K562 (cell line): ENCODE data around the gene ASRGL1. TPM values are rescaled to one million over a fixed set of nuclear protein-coding genes. Genes with fewer than 3 reads are reported as not detected.
A peak's percentile ranks its signal among the peaks of the same experiment; 100 is the strongest.

Experiments
- CREB1 ChIP-seq, 2 experiments: sonication (generic) in 1 of 2; formaldehyde crosslinking in 1 of 2; IDR thresholded peaks; 2 replicates each; pipeline versions ENCODE4 v1.6.1 to v1.8.0; 2012 to 2022; ENCODE audit warnings: inconsistent platforms in 1 of 2, mild to moderate bottlenecking in 1 of 2, missing genetic modification reagents in 1 of 2, moderate library complexity in 1 of 2
- HNRNPK ChIP-seq: fragments of 200-400 bp; formaldehyde crosslinking; IDR thresholded peaks from one replicate; pipeline ENCODE4 v1.6.1; 2018; ENCODE audit warnings: mild to moderate bottlenecking, low read depth, low read length; ENCODE audit not compliant: poor library complexity, severe bottlenecking
- HNRNPLL ChIP-seq: fragments of 200-400 bp; formaldehyde crosslinking; IDR thresholded peaks from 2 replicates; pipeline ENCODE4 v1.6.1; 2017; ENCODE audit warnings: low read length, low read depth, mild to moderate bottlenecking; ENCODE audit not compliant: poor library complexity, severe bottlenecking
- HNRNPUL1 ChIP-seq: fragments of 200-400 bp; formaldehyde crosslinking; IDR thresholded peaks from 2 replicates; pipeline ENCODE4 v1.6.1; 2017; ENCODE audit warnings: low read length
- IRF2 ChIP-seq: sonication (generic); formaldehyde crosslinking; IDR thresholded peaks from 2 replicates; pipeline ENCODE4 v1.8.1; 2022; ENCODE audit warnings: mild to moderate bottlenecking, missing genetic modification reagents
- IRF9 ChIP-seq: fragments of 450-650 bp; IDR thresholded peaks from 2 replicates; pipeline ENCODE4 v1.6.1; 2016; ENCODE audit warnings: missing biosample characterization, missing genetic modification characterization
- JUNB ChIP-seq: fragments of 450-650 bp; formaldehyde crosslinking; conservative IDR thresholded peaks from 2 replicates; pipeline ENCODE4 v1.4.0; 2020; ENCODE audit warnings: mild to moderate bottlenecking
- KLF1 ChIP-seq: fragments of 450-650 bp; IDR thresholded peaks from 2 replicates; pipeline ENCODE4 v1.6.1; 2016; ENCODE audit warnings: missing genetic modification characterization, missing compliant biosample characterization
- KLF13 ChIP-seq: fragments of 450-650 bp; IDR thresholded peaks from 2 replicates; pipeline ENCODE4 v1.6.1; 2016; ENCODE audit warnings: missing genetic modification characterization, low read depth, mild to moderate bottlenecking, missing compliant biosample characterization, moderate library complexity, borderline replicate concordance
- KLF16 ChIP-seq: IDR thresholded peaks from 2 replicates; pipeline ENCODE4 v1.6.1; 2016; ENCODE audit warnings: antibody characterized with exemption
- LCOR ChIP-seq: sonication (generic); formaldehyde crosslinking; IDR thresholded peaks from 2 replicates; pipeline ENCODE4 v1.8.0; 2022; ENCODE audit warnings: mild to moderate bottlenecking, missing genetic modification reagents
- MAZ ChIP-seq, 2 experiments: fragments of 450-650 bp in 1 of 2; sonication (generic) in 1 of 2; formaldehyde crosslinking; IDR thresholded peaks in 1 of 2; conservative IDR thresholded peaks in 1 of 2; 2 replicates each; pipeline versions ENCODE4 v1.4.0 to v1.5.0; 2020; ENCODE audit warnings: mild to moderate bottlenecking in 1 of 2, missing genetic modification reagents in 1 of 2
- MTA3 ChIP-seq: fragments of 450-650 bp; formaldehyde crosslinking; IDR thresholded peaks from 2 replicates; pipeline ENCODE4 v1.6.1; 2017; ENCODE audit warnings: mild to moderate bottlenecking, borderline replicate concordance
- NFIX ChIP-seq: fragments of 250-450 bp; sonication (Bioruptor Pico); IDR thresholded peaks from 2 replicates; pipeline ENCODE4 v1.4.0; 2020; ENCODE audit warnings: low read depth, mild to moderate bottlenecking, moderate library complexity
- NR2F6 ChIP-seq: fragments of 450-650 bp; formaldehyde crosslinking; IDR thresholded peaks from 2 replicates; pipeline ENCODE4 v1.4.0; 2020; ENCODE audit warnings: mild to moderate bottlenecking
- POLR2G ChIP-seq: fragments of 200-400 bp; formaldehyde crosslinking; IDR thresholded peaks from 2 replicates; pipeline ENCODE4 v1.6.1; 2017; ENCODE audit warnings: low read depth, mild to moderate bottlenecking, antibody characterized with exemption, low read length, moderate library complexity
- PREB ChIP-seq: sonication (generic); formaldehyde crosslinking; IDR thresholded peaks from 2 replicates; pipeline ENCODE4 v1.8.1; 2023; ENCODE audit warnings: mild to moderate bottlenecking, missing genetic modification reagents
- SNRNP70 ChIP-seq: fragments of 200-400 bp; formaldehyde crosslinking; optimal IDR thresholded peaks from 2 replicates; pipeline ENCODE3; 2017; ENCODE audit warnings: low read depth, low read length
- ZNF140 ChIP-seq: fragments of 250-450 bp; sonication (Bioruptor Pico); IDR thresholded peaks from 2 replicates; pipeline ENCODE4 v1.8.0; 2021; ENCODE audit warnings: moderate library complexity, mild to moderate bottlenecking, inconsistent platforms
- ZNF23 ChIP-seq: fragments of 250-450 bp; sonication (Bioruptor Pico); IDR thresholded peaks from 2 replicates; pipeline ENCODE4 v1.4.0; 2020; ENCODE audit warnings: mild to moderate bottlenecking
- ZNF3 ChIP-seq: fragments of 250-450 bp; sonication (Bioruptor Pico); IDR thresholded peaks from 2 replicates; pipeline ENCODE4 v1.5.0; 2021; ENCODE audit warnings: mild to moderate bottlenecking, moderate library complexity
- ZNF507 ChIP-seq: conservative IDR thresholded peaks from 2 replicates; pipeline ENCODE4 v1.6.1; 2017; ENCODE audit warnings: missing genetic modification characterization, missing compliant biosample characterization
- ZNF695 ChIP-seq: fragments of 450-650 bp; formaldehyde crosslinking; IDR thresholded peaks from 2 replicates; pipeline ENCODE4 v1.4.0; 2020; ENCODE audit warnings: mild to moderate bottlenecking, moderate library complexity
- ZNF740 ChIP-seq, 3 experiments: fragments of 200-800 bp in 1 of 3; sonication (Bioruptor generic) in 1 of 3; sonication (generic) in 1 of 3; formaldehyde crosslinking in 1 of 3; IDR thresholded peaks; 2 replicates each; pipeline versions ENCODE4 v1.6.1 to v1.8.0; 2016 to 2022; ENCODE audit warnings: mild to moderate bottlenecking in 2 of 3, missing compliant biosample characterization in 2 of 3, missing genetic modification characterization in 2 of 3, missing genetic modification reagents in 1 of 3
- ZNF778 ChIP-seq: fragments of 450-650 bp; formaldehyde crosslinking; IDR thresholded peaks from 2 replicates; pipeline ENCODE4 v1.4.0; 2020; ENCODE audit warnings: mild to moderate bottlenecking, moderate library complexity
- ZNF785 ChIP-seq: fragments of 250-450 bp; sonication (Bioruptor Pico); IDR thresholded peaks from 2 replicates; pipeline ENCODE4 v1.4.0; 2020; ENCODE audit warnings: mild to moderate bottlenecking
- polyA plus RNA-seq, 8 experiments: library from polyadenylated mRNA; depleted of rRNA in 4 of 8; stranded (reverse) in 5 of 8; unstranded in 3 of 8; fragments of >200 nt; fragmentation: Nextera tagmentation in 2 of 8; fragmentation: Illumina TruSeq in 1 of 8; extraction: Ambion mirVana in 2 of 8; extraction: Trizol in 1 of 8; gene quantifications; 2 replicates each; pipeline versions ENCODE4 v1.2.1 to v1.2.3, GENCODE V29; 2011 to 2014; ENCODE audit warnings: inconsistent platforms in 1 of 8, missing spikeins in 1 of 8
- total RNA-seq, 7 experiments: library from RNA; depleted of rRNA in 6 of 7; stranded (reverse); fragments of >200 nt in 6 of 7; fragmentation: Illumina TruSeq in 2 of 7; extraction: Trizol in 2 of 7; gene quantifications; 2 replicates each; pipeline versions ENCODE4 v1.2.1 to v1.2.3, GENCODE V29; 2011 to 2021; ENCODE audit warnings: low replicate concordance in 1 of 7

The ASRGL1 gene
- total and polyA plus RNA-seq, 9 of the 15 experiments (the other 6 are each of a cell fraction or from before 2014, with no cell fraction given) = 3.1 to 23.0 (median 11.2) TPM

DNA sequence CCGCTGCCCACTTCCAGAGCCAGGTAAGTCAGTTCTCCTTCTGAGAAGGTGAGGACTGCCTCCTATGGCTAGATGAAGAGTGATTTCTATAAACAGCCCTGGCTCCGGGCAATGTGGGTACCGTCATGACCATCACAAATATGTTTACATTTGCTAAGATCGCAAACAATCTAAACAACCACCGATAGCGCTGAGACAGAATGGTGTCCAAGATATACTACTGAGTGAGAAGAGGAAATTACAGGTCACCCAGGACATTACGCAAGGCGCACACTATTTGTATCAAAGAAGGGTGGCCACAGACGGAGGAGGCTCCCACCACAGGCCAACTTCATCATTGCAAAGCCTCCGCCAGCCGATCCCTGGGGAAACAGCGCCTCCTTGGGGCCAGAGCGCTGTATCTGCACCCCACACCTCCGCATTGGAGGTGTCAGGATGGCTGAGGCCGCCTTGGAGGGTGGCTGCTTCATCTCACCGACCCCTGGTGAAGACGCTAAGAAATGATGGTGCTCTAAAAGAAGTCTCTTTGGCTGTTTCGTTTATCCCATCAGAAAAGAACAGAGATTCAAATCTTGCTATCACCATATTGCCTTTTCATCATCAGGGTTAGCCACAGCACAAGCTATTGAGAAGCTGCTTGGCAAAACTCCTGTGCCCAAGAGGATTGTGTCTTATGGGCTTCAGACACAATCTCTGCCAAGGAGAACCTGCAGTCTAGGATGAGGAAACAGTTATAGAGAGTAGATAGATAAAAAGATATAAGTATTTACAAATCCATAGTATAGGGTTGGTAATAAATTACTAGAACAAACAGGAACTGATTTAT is 12.3 kb upstream of the ASRGL1 start (continued):
- no peak for TF ChIP-seq PREB (CRISPR knock-in tag)
- TF ChIP-seq ZNF785 (CRISPR knock-in tag) = no peak
- no peak for TF ChIP-seq MTA3
- TF ChIP-seq IRF2 (CRISPR knock-in tag) = no peak
- TF ChIP-seq JUNB = no peak
- no peak for TF ChIP-seq ZNF23
- TF ChIP-seq HNRNPK = no peak
- peak; percentile 30; the same call in 1 of the 2 replicates for TF ChIP-seq CREB1 (IDR thresholded peaks at IDR 0.05)
- 0 out of 2 replicates have a peak, but pooled peaks have one; percentile 31 for TF ChIP-seq CREB1 (CRISPR knock-in tag; IDR thresholded peaks at IDR 0.05)
- TF ChIP-seq SNRNP70 = no peak
- peak; percentile 55; the same call in 1 of the 2 replicates for TF ChIP-seq LCOR (CRISPR knock-in tag)
- no peak for TF ChIP-seq NFIX (CRISPR knock-in tag)
- TF ChIP-seq KLF1 (tag) = no peak
- TF ChIP-seq ZNF778 (CRISPR knock-in tag) = no peak
- TF ChIP-seq ZNF3 (CRISPR knock-in tag) = no peak
- TF ChIP-seq ZNF695 = no peak
- TF ChIP-seq KLF13 (tag) = no peak
- no peak for TF ChIP-seq ZNF507
- no peak for TF ChIP-seq ZNF140 (CRISPR knock-in tag)
- no peak for TF ChIP-seq NR2F6 (CRISPR knock-in tag)
- TF ChIP-seq MAZ (CRISPR knock-in tag; conservative IDR thresholded peaks at IDR 0.05 in 1 of 2, IDR thresholded peaks at IDR 0.05 in 1 of 2) = 0 out of 4 replicates have a peak, but pooled peaks of 1 of the 2 experiments have one; percentile 24
- no peak for TF ChIP-seq HNRNPUL1
- no peak for TF ChIP-seq POLR2G
- TF ChIP-seq KLF16 = peak; percentile 65; the same call in 1 of the 2 replicates
- TF ChIP-seq ZNF740 (CRISPR knock-in tag; IDR thresholded peaks at IDR 0.05) = 0 out of 2 replicates have a peak, but pooled peaks have one; percentile 42
- no peak for TF ChIP-seq ZNF740 (tag; IDR thresholded peaks at IDR 0.05)
- peak; percentile 14 for TF ChIP-seq HNRNPLL
- peak; percentile 44; the same call in 1 of the 2 replicates for TF ChIP-seq IRF9 (tag)
